Measurements from ENCODE around the gene SIGMAR1.
A peak's percentile ranks its signal among the peaks of the same experiment; 100 is the strongest.

SIGMAR1 gene

GRCh38 chr9:34600908-34601307 is 36.7 kb downstream of the SIGMAR1 start:
- no peak for DNase-seq

GRCh38 chr9:34599546-34599945 is 38.0 kb downstream of the SIGMAR1 start:
- peak; percentile 10 for DNase-seq

- no peak for DNase-seq
Measured at GRCh38 chr9:34594177-34594576, 43.4 kb downstream of the SIGMAR1 start.

GRCh38 chr9:34592895-34593601 is 44.5 kb downstream of the SIGMAR1 start:
- DNase-seq: no peak

- DNase-seq: no peak
Measured at GRCh38 chr9:34591917-34592866, 45.4 kb downstream of the SIGMAR1 start.

- DNase-seq: peak; percentile 81
Measured at GRCh38 chr9:34591248-34591916, 46.2 kb downstream of the SIGMAR1 start.

- DNase-seq: no peak
Measured at GRCh38 chr9:34590381-34591247, 47.0 kb downstream of the SIGMAR1 start.

GRCh38 chr9:34589636-34590380 is 47.8 kb downstream of the SIGMAR1 start, which contains the start of gene CNTFR:
Gene CNTFR, minus strand, starts transcription at chr9:34589724. Its CDS starts 20,743 bp downstream, at chr9:34568981.
- DNase-seq: no peak

GRCh38 chr9:34588671-34589635 is 48.6 kb downstream of the SIGMAR1 start:
- DNase-seq: no peak

- no peak for DNase-seq
Measured at GRCh38 chr9:34587271-34587670, 50.3 kb downstream of the SIGMAR1 start.

- DNase-seq: no peak
Measured at GRCh38 chr9:34585946-34586669, 51.5 kb downstream of the SIGMAR1 start.

- DNase-seq: no peak
Measured at GRCh38 chr9:34584970-34585369, 52.6 kb downstream of the SIGMAR1 start.
